ENCODE data around the gene MET. TPM values are rescaled to one million over a fixed set of nuclear protein-coding genes. Genes with fewer than 3 reads are reported as not detected.

The MET gene
- total RNA-seq, 1 donor from 2014 or later: 7.0 TPM

GRCh38 chr7:116679500-116679899 is 7.5 kb downstream of the MET start:
- H3K27me3 Mint-ChIP-seq (ENCODE audit: insufficient read depth, low read depth): peaks cover 5% of the 10 kb centered on the region
- no peak overlapping the region for H3K4me3 ChIP-seq
- H4K20me1 ChIP-seq (ENCODE audit: low read depth): no peaks in the 10 kb centered on the region
- H3K4me3 Mint-ChIP-seq: no peak overlapping the region
- H3K27ac Mint-ChIP-seq: no peak overlapping the region
- no peaks in the 10 kb centered on the region for H3K36me3 ChIP-seq
- no peak overlapping the region for H3K9ac ChIP-seq
- H3K4me1 ChIP-seq: peaks cover 3% of the 10 kb centered on the region
- no peak for DNase-seq (ENCODE audit: low spot score)
- H3K27ac ChIP-seq: no peak overlapping the region
- no peak overlapping the region for H2AFZ ChIP-seq (replicated peaks)
- H3K9me3 Mint-ChIP-seq: no peaks in the 10 kb centered on the region
- no peaks in the 10 kb centered on the region for H3F3A ChIP-seq (ENCODE audit: low read depth)
- H3K9me3 ChIP-seq (ENCODE audit: low read depth): no peaks in the 10 kb centered on the region
- H3K4me2 ChIP-seq: no peak overlapping the region
- peaks cover 3% of the 10 kb centered on the region for H3K27me3 ChIP-seq
- TF ChIP-seq EZH2phosphoT487 (IDR thresholded peaks at IDR 0.05): no peak
- TF ChIP-seq EZH2 (IDR thresholded peaks at IDR 0.05): no peak
- no peak for TF ChIP-seq CTCF (IDR thresholded peaks at IDR 0.05)
- H3K4me1 Mint-ChIP-seq: peaks cover 2% of the 10 kb centered on the region
- no peaks in the 10 kb centered on the region for H3K36me3 Mint-ChIP-seq
- H3K79me2 ChIP-seq (ENCODE audit: low read depth): no peaks in the 10 kb centered on the region

GRCh38 chr7:116683786-116684185 is 11.8 kb downstream of the MET start:
- Histone ChIP-seq H3K27ac (no peak overlapping the region), H3K4me3 (no peak overlapping the region), H2AFZ (replicated peaks) (no peak overlapping the region), H3K79me2 (ENCODE audit: low read depth) (no peaks in the 10 kb centered on the region), H3K4me2 (no peak overlapping the region), H3K36me3 (no peaks in the 10 kb centered on the region), H3K9ac (no peak overlapping the region), H3K9me3 (ENCODE audit: low read depth) (no peaks in the 10 kb centered on the region), H3K27me3 (no peaks in the 10 kb centered on the region), H3K4me1 (peaks cover 24% of the 10 kb centered on the region), H3F3A (ENCODE audit: low read depth) (no peaks in the 10 kb centered on the region), H4K20me1 (ENCODE audit: low read depth) (no peaks in the 10 kb centered on the region)
- H3K4me1 Mint-ChIP-seq: peaks cover 18% of the 10 kb centered on the region
- H3K9me3 Mint-ChIP-seq: no peaks in the 10 kb centered on the region
- DNase-seq (ENCODE audit: low spot score): no peak
- H3K4me3 Mint-ChIP-seq: no peak overlapping the region
- H3K27ac Mint-ChIP-seq: no peak overlapping the region
- no peaks in the 10 kb centered on the region for H3K36me3 Mint-ChIP-seq
- TF ChIP-seq EZH2 (IDR thresholded peaks at IDR 0.05) (no peak), EZH2phosphoT487 (IDR thresholded peaks at IDR 0.05) (no peak), CTCF (IDR thresholded peaks at IDR 0.05) (no peak)
- H3K27me3 Mint-ChIP-seq (ENCODE audit: insufficient read depth, low read depth): peaks cover 4% of the 10 kb centered on the region

- DNase-seq (ENCODE audit: low spot score): peak; percentile 31
Measured at GRCh38 chr7:116686033-116686432, 14.0 kb downstream of the MET start.

More at GRCh38 chr7:116686033-116686432, 14.0 kb downstream of the MET start:
- no peaks in the 10 kb centered on the region for H4K20me1 ChIP-seq (ENCODE audit: low read depth)
- no peaks in the 10 kb centered on the region for H3K9me3 ChIP-seq (ENCODE audit: low read depth)
- no peaks in the 10 kb centered on the region for H3K79me2 ChIP-seq (ENCODE audit: low read depth)
- Mint-ChIP-seq H3K4me1 (peaks cover 18% of the 10 kb centered on the region), H3K9me3 (no peaks in the 10 kb centered on the region), H3K36me3 (no peaks in the 10 kb centered on the region), H3K4me3 (no peak overlapping the region), H3K27me3 (ENCODE audit: insufficient read depth, low read depth) (peaks cover 6% of the 10 kb centered on the region), H3K27ac (no peak overlapping the region)
- no peaks in the 10 kb centered on the region for H3K36me3 ChIP-seq
- TF ChIP-seq EZH2 (IDR thresholded peaks at IDR 0.05): no peak
- no peak for TF ChIP-seq EZH2phosphoT487 (IDR thresholded peaks at IDR 0.05)
- TF ChIP-seq CTCF (IDR thresholded peaks at IDR 0.05): no peak
- peak overlapping the region; percentile 9 for H3K4me2 ChIP-seq
- H3K4me3 ChIP-seq: no peak overlapping the region
- H3K27me3 ChIP-seq: no peaks in the 10 kb centered on the region
- peaks cover 24% of the 10 kb centered on the region for H3K4me1 ChIP-seq
- H2AFZ ChIP-seq (replicated peaks): peak overlapping the region; percentile 39
- H3K9ac ChIP-seq: no peak overlapping the region
- H3F3A ChIP-seq (ENCODE audit: low read depth): no peaks in the 10 kb centered on the region
- H3K27ac ChIP-seq: no peak overlapping the region
